Type B pancreatic cell (in vitro differentiated cells): ENCODE measurements around the gene SOX13. TPM values are rescaled to one million over a fixed set of nuclear protein-coding genes. Genes with fewer than 3 reads are reported as not detected.

ENCODE experiments used
- DNase-seq: peaks from one replicate; pipeline ENCODE4 v3.0.0; 2021; ENCODE audit warnings: mixed read lengths; ENCODE audit not compliant: unreplicated experiment; ENCODE audit errors: extremely low spot score
- H3K27ac Mint-ChIP-seq: 2 replicates; pipeline ENCODE4 v1.8.0; 2021; ENCODE audit warnings: mild to moderate bottlenecking, mixed read lengths
- H3K27me3 Mint-ChIP-seq: 2 replicates; pipeline ENCODE4 v1.8.0; 2021; ENCODE audit warnings: mixed read lengths
- H3K36me3 Mint-ChIP-seq: 2 replicates; pipeline ENCODE4 v1.8.0; 2021; ENCODE audit warnings: mixed read lengths
- H3K4me1 Mint-ChIP-seq: one replicate; pipeline ENCODE4 v1.8.0; 2021; ENCODE audit warnings: mixed read lengths; ENCODE audit not compliant: unreplicated experiment
- H3K4me3 Mint-ChIP-seq: 2 replicates; pipeline ENCODE4 v1.8.0; 2021; ENCODE audit warnings: mild to moderate bottlenecking, mixed read lengths
- H3K9me3 Mint-ChIP-seq: 2 replicates; pipeline ENCODE4 v1.8.0; 2021; ENCODE audit warnings: mixed read lengths
- CTCF ChIP-seq: fragments of 200-600 bp; sonication (generic); conservative IDR thresholded peaks from 2 replicates; pipeline ENCODE4 v1.5.0; 2021; ENCODE audit warnings: antibody characterized with exemption, mild to moderate bottlenecking
- total RNA-seq: library from RNA; stranded (reverse); gene quantifications from 2 replicates; pipeline ENCODE4 v1.2.1, GENCODE V29; 2021; ENCODE audit warnings: low replicate concordance

The SOX13 gene
- total RNA-seq, 1 donor from 2014 or later: 39.4 TPM

- H3K27me3 Mint-ChIP-seq: no peaks in the 10 kb centered on the region
- peak overlapping the region; percentile 83 for H3K27ac Mint-ChIP-seq
- H3K4me1 Mint-ChIP-seq: peaks cover 32% of the 10 kb centered on the region
- H3K9me3 Mint-ChIP-seq: no peaks in the 10 kb centered on the region
- DNase-seq: no peak
- peak overlapping the region; percentile 98 for H3K4me3 Mint-ChIP-seq
- no peak for TF ChIP-seq CTCF
- H3K36me3 Mint-ChIP-seq: no peaks in the 10 kb centered on the region
Measured at GRCh38 chr1:204073837-204074273, 940 bp downstream of the SOX13 start.

- Mint-ChIP-seq H3K4me1 (peaks cover 32% of the 10 kb centered on the region), H3K9me3 (no peaks in the 10 kb centered on the region)
- no peak for DNase-seq
Measured at GRCh38 chr1:204074274-204075138, 1.6 kb downstream of the SOX13 start.

GRCh38 chr1:204075139-204075521, 2.2 kb downstream of the SOX13 start:
- H3K4me3 Mint-ChIP-seq: peak overlapping the region; percentile 98
- TF ChIP-seq CTCF: no peak
- peaks cover 38% of the 10 kb centered on the region for H3K4me1 Mint-ChIP-seq
- peak overlapping the region; percentile 86 for H3K27ac Mint-ChIP-seq
- H3K27me3 Mint-ChIP-seq: no peaks in the 10 kb centered on the region
- no peaks in the 10 kb centered on the region for H3K36me3 Mint-ChIP-seq
- no peaks in the 10 kb centered on the region for H3K9me3 Mint-ChIP-seq
- DNase-seq: no peak

More at GRCh38 chr1:204074274-204075138, 1.6 kb downstream of the SOX13 start:
- Mint-ChIP-seq H3K27me3 (no peaks in the 10 kb centered on the region), H3K36me3 (no peaks in the 10 kb centered on the region), H3K4me3 (peak overlapping the region; percentile 98), H3K27ac (peak overlapping the region; percentile 86)
- TF ChIP-seq CTCF: no peak

- H3K27me3 Mint-ChIP-seq: no peaks in the 10 kb centered on the region
- no peaks in the 10 kb centered on the region for H3K9me3 Mint-ChIP-seq
- H3K27ac Mint-ChIP-seq: peak overlapping the region; percentile 40
- H3K4me3 Mint-ChIP-seq: peak overlapping the region; percentile 98
- H3K4me1 Mint-ChIP-seq: peaks cover 44% of the 10 kb centered on the region
- no peaks in the 10 kb centered on the region for H3K36me3 Mint-ChIP-seq
- DNase-seq: no peak
- TF ChIP-seq CTCF: no peak
Measured at GRCh38 chr1:204075890-204076846, 3.3 kb downstream of the SOX13 start.

GRCh38 chr1:204076891-204077290, 4.0 kb downstream of the SOX13 start:
- DNase-seq: no peak
- H3K9me3 Mint-ChIP-seq: no peaks in the 10 kb centered on the region
- TF ChIP-seq CTCF: no peak
- no peaks in the 10 kb centered on the region for H3K27me3 Mint-ChIP-seq
- peak overlapping the region; percentile 98 for H3K4me3 Mint-ChIP-seq
- H3K27ac Mint-ChIP-seq: peak overlapping the region; percentile 40
- H3K36me3 Mint-ChIP-seq: no peaks in the 10 kb centered on the region
- peaks cover 50% of the 10 kb centered on the region for H3K4me1 Mint-ChIP-seq
